Cardiac fibroblast (primary cell): ENCODE data around the gene PPP2R5D.

Experiments used
- DNase-seq, 2 donors: peaks; one replicate each; pipeline versions ENCODE4 v3.0.0 to v3.0.0-alpha.2; 2010; ENCODE audit warnings: low read depth in 2 of 2
- H3K4me3 ChIP-seq, 2 donors: replicated peaks in 1 of 2; 1 replicate in 1 of 2; 2 replicates in 1 of 2; pipeline ENCODE4 v1.5.1; 2011; ENCODE audit warnings: low read depth in 2 of 2, low read length in 2 of 2, mild to moderate bottlenecking in 2 of 2, moderate library complexity in 1 of 2
- CTCF ChIP-seq: IDR thresholded peaks from one replicate; pipeline ENCODE4 v1.5.1; 2011; ENCODE audit warnings: low read depth, mild to moderate bottlenecking, low read length, inconsistent platforms

Gene PPP2R5D

GRCh38 chr6:43059168-43060033, 75.0 kb downstream of the PPP2R5D start, which contains the start of the genes KLC4 and MRPL2:
Gene KLC4, plus strand, starts transcription at chr6:43059631. Its CDS starts 1,705 bp downstream, at chr6:43061336.
Gene MRPL2, minus strand, starts transcription at chr6:43059434. Its CDS starts 53 bp downstream, at chr6:43059381.
- peak; percentile 98 to 99 for DNase-seq
- H3K4me3 ChIP-seq, result peak within 1 kb of the TSS; percentile 91 to 99
- no peak for TF ChIP-seq CTCF

- TF ChIP-seq CTCF, result no peak
- H3K4me3 ChIP-seq, result peak overlapping the region; percentile 78 to 99
- no peak for DNase-seq
Measured at GRCh38 chr6:43060034-43060754, 75.8 kb downstream of the PPP2R5D start.

GRCh38 chr6:43060755-43061633, 76.6 kb downstream of the PPP2R5D start:
- no peak for TF ChIP-seq CTCF
- DNase-seq, result no peak
- H3K4me3 ChIP-seq, result no peak overlapping the region

- no peak for TF ChIP-seq CTCF
- DNase-seq, result no peak
Measured at GRCh38 chr6:43061861-43062260, 77.5 kb downstream of the PPP2R5D start.

More at GRCh38 chr6:43061861-43062260, 77.5 kb downstream of the PPP2R5D start:
- no peak overlapping the region for H3K4me3 ChIP-seq
